Smooth muscle cell (in vitro differentiated cells): Measurements from ENCODE around the gene BUB1. TPM values are rescaled to one million over a fixed set of nuclear protein-coding genes. Genes with fewer than 3 reads are reported as not detected.
A peak's percentile ranks its signal among the peaks of the same experiment; 100 is the strongest.
"Not testable (repeated sequence)": the region's sequence is repeated elsewhere in the genome, so short reads cannot be mapped to it uniquely, and the experiment has no call there.

ENCODE experiments used
- DNase-seq: peaks from one replicate; lab custom pipeline; 2025; ENCODE audit not compliant: unreplicated experiment; lab: John Stamatoyannopoulos, UW
- H2AFZ ChIP-seq: fragments of 200-600 bp; sonication (generic); 2 replicates; pipeline ENCODE4 v1.6.0; 2016; ENCODE audit warnings: antibody characterized with exemption, low read depth, mild to moderate bottlenecking
- H3F3A ChIP-seq: fragments of 200-600 bp; sonication (generic); 2 replicates; pipeline ENCODE4 v1.6.0; 2017; ENCODE audit warnings: antibody characterized with exemption, low read depth
- H3K27ac ChIP-seq: fragments of 200-600 bp; sonication (generic); 2 replicates; pipeline ENCODE4 v1.5.1; 2016; ENCODE audit warnings: low read depth, mild to moderate bottlenecking
- H3K27me3 ChIP-seq: fragments of 200-600 bp; sonication (generic); 2 replicates; pipeline ENCODE4 v1.6.1; 2016; ENCODE audit warnings: low read depth, mild to moderate bottlenecking
- H3K36me3 ChIP-seq: fragments of 200-600 bp; sonication (generic); 2 replicates; pipeline ENCODE4 v1.5.1; 2016; ENCODE audit warnings: low read depth
- H3K4me1 ChIP-seq: fragments of 200-600 bp; sonication (generic); 2 replicates; pipeline ENCODE4 v1.5.1; 2016; ENCODE audit warnings: low read depth
- H3K4me2 ChIP-seq: fragments of 200-600 bp; sonication (generic); 2 replicates; pipeline ENCODE4 v1.6.0; 2016; ENCODE audit warnings: mild to moderate bottlenecking
- H3K4me3 ChIP-seq: fragments of 200-600 bp; sonication (generic); 2 replicates; pipeline ENCODE4 v1.5.1; 2016; ENCODE audit warnings: mild to moderate bottlenecking
- H3K79me2 ChIP-seq: fragments of 200-600 bp; sonication (generic); 2 replicates; pipeline ENCODE4 v1.6.0; 2016; ENCODE audit warnings: low read depth, mild to moderate bottlenecking
- H3K9ac ChIP-seq: fragments of 200-600 bp; sonication (generic); 2 replicates; pipeline ENCODE4 v1.6.0; 2016; ENCODE audit warnings: low read depth
- H3K9me3 ChIP-seq: fragments of 200-600 bp; sonication (generic); replicated peaks from 2 replicates; pipeline ENCODE4 v1.5.1; 2016; ENCODE audit warnings: low read depth
- H4K20me1 ChIP-seq: fragments of 200-600 bp; sonication (generic); 2 replicates; pipeline ENCODE4 v1.6.0; 2016; ENCODE audit warnings: low read depth
- WGBS: methylation state at CpG from one replicate; pipeline ENCODE4 v1.1.7; 2016; ENCODE audit warnings: low lambda C conversion rate; 5-methylcytosine and 5-hydroxymethylcytosine counted together
- polyA plus RNA-seq: library from polyadenylated mRNA; unstranded; fragments of >200 nt; fragmentation: Nextera tagmentation; extraction: Ambion mirVana; gene quantifications from 2 replicates; pipeline ENCODE4 v1.2.1, GENCODE V29; 2016
- total RNA-seq: library from RNA; depleted of rRNA; stranded (reverse); fragments of >200 nt; gene quantifications from 2 replicates; pipeline ENCODE4 v1.2.3, GENCODE V29; 2014
- TF ChIP-seq, protein P1 (sequence below): fragments of 200-600 bp; sonication (generic); IDR thresholded peaks from 2 replicates; pipeline ENCODE4 v1.5.1; 2017; ENCODE audit warnings: borderline replicate concordance, mild to moderate bottlenecking, antibody characterized with exemption; ENCODE audit not compliant: insufficient read depth, poor library complexity, severe bottlenecking

The BUB1 gene
- total and polyA plus RNA-seq, 2 experiments from 2014 or later: 8.6 to 18.6 TPM

DNA sequence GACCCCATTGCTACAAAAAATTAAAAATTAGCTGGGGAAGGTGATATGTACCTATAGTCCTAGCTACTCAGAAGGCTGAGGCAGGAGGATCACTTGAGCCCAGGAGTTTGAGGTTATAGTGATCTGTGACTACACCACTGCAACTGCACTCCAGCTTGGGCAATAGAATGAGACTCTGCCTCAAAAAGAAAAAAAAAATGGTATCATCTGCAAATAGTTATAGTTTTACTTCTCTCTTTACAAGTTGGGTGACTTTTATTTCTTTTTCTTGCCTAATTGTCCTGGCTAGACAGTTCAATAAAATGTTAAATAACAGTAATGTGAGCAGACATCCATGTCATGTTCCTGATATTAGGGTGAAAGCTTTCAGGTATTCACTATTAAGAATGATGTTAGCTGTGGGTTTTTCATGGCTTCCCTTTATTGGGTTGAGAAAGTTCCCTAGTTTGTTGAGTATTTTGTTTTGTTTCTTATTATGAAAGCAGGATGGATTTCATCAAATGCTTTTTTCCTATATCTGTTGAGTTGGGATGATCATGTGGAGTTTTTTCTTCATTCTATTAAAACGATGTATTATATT lies 29.6 kb upstream of the BUB1 start:
- TF ChIP-seq, protein P1, sequence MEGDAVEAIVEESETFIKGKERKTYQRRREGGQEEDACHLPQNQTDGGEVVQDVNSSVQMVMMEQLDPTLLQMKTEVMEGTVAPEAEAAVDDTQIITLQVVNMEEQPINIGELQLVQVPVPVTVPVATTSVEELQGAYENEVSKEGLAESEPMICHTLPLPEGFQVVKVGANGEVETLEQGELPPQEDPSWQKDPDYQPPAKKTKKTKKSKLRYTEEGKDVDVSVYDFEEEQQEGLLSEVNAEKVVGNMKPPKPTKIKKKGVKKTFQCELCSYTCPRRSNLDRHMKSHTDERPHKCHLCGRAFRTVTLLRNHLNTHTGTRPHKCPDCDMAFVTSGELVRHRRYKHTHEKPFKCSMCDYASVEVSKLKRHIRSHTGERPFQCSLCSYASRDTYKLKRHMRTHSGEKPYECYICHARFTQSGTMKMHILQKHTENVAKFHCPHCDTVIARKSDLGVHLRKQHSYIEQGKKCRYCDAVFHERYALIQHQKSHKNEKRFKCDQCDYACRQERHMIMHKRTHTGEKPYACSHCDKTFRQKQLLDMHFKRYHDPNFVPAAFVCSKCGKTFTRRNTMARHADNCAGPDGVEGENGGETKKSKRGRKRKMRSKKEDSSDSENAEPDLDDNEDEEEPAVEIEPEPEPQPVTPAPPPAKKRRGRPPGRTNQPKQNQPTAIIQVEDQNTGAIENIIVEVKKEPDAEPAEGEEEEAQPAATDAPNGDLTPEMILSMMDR: no peak
- H3K79me2 ChIP-seq: no peaks in the 10 kb centered on the region
- no peak overlapping the region for H3K4me2 ChIP-seq
- no peak overlapping the region for H3K27ac ChIP-seq
- H3K4me1 ChIP-seq: no peaks in the 10 kb centered on the region
- no peak for DNase-seq
- no peaks in the 10 kb centered on the region for H3F3A ChIP-seq
- H4K20me1 ChIP-seq: no peaks in the 10 kb centered on the region
- no peaks in the 10 kb centered on the region for H3K36me3 ChIP-seq
- H3K9me3 ChIP-seq: no peaks in the 10 kb centered on the region
- no peak overlapping the region for H2AFZ ChIP-seq
- H3K27me3 ChIP-seq: peaks cover 9% of the 10 kb centered on the region
- H3K9ac ChIP-seq: no peak overlapping the region
- H3K4me3 ChIP-seq: no peak overlapping the region
- 81% methylated on average over 1 of the region's 1 CpG for WGBS

DNA sequence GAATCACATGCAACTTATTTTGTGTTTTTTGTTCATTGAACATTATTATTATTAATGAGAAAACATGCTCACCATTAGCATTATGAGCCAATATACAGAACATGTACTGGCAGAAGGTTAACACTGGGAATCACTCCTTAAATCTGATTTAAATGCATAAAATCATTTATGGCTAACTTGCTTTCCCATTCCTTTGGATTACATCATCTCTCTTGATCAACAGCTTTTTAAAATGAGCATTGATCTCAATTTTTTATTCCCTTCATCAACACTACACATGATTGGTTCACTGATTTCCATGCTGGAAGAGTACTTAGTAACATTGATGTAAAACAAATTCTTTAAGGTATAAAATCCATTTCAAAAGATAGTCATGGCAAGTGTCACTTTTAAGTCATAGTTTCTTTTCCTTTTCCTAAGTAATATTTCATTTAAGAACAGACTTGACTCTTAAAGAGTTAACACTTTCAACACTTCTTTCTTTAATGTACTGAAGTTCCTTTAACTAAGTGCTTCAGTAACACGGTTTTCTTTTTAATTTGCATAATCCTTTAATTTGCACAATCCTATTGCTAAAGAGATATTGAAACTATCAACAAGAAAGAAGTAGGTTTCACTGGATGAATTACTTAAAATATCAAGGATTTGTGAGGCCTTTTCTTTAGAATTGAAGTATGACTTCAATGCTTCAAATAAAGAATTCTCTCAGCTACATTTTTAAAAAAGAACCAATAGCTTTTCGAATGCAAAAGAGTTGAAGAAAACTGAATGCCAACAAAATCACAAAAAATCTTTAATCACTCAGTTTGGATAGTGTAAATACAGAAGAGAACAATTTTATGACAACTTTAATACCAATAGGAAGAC lies 24.9 kb upstream of the BUB1 start:
- no peaks in the 10 kb centered on the region for H3K9me3 ChIP-seq
- no peaks in the 10 kb centered on the region for H3K4me1 ChIP-seq
- no peak overlapping the region for H3K4me3 ChIP-seq
- 51% methylated on average over 2 of the region's 2 CpGs for WGBS
- no peak overlapping the region for H3K9ac ChIP-seq
- H4K20me1 ChIP-seq: no peaks in the 10 kb centered on the region
- H3K36me3 ChIP-seq: no peaks in the 10 kb centered on the region
- H3K79me2 ChIP-seq: no peaks in the 10 kb centered on the region
- TF ChIP-seq, protein P1: no peak
- H3K4me2 ChIP-seq: no peak overlapping the region
- peaks cover 9% of the 10 kb centered on the region for H3K27me3 ChIP-seq
- no peak overlapping the region for H3K27ac ChIP-seq
- no peak for DNase-seq
- H2AFZ ChIP-seq: no peak overlapping the region
- no peaks in the 10 kb centered on the region for H3F3A ChIP-seq

DNA sequence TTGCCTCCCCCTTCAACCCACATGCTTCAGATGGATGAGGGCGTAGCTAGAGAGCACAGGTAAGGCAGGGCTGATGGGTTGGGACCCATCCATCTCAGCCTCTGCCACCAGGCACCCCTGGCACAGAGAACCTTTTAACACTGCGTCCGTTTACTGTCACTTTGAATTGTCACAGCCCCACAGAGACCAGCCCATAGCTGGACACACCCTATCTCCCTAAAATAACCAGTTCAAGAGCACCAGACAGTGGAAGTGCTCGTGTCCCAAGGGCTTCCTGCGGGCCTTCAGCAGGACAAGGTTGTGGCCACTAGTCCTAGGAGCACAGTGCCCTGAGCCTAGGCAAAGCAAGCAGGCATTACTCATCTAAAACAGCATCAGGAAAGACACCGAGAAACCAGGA lies 20.4 kb upstream of the BUB1 start:
- H3K9me3 ChIP-seq, DNase-seq, H3K9ac ChIP-seq, H3K27ac ChIP-seq, H3K79me2 ChIP-seq, H3K4me3 ChIP-seq, H4K20me1 ChIP-seq, H3F3A ChIP-seq, H3K36me3 ChIP-seq, H3K4me1 ChIP-seq, H3K27me3 ChIP-seq, H3K4me2 ChIP-seq, H2AFZ ChIP-seq: not testable (repeated sequence)
- WGBS: 100% methylated on average over 1 of the region's 6 CpGs

DNA sequence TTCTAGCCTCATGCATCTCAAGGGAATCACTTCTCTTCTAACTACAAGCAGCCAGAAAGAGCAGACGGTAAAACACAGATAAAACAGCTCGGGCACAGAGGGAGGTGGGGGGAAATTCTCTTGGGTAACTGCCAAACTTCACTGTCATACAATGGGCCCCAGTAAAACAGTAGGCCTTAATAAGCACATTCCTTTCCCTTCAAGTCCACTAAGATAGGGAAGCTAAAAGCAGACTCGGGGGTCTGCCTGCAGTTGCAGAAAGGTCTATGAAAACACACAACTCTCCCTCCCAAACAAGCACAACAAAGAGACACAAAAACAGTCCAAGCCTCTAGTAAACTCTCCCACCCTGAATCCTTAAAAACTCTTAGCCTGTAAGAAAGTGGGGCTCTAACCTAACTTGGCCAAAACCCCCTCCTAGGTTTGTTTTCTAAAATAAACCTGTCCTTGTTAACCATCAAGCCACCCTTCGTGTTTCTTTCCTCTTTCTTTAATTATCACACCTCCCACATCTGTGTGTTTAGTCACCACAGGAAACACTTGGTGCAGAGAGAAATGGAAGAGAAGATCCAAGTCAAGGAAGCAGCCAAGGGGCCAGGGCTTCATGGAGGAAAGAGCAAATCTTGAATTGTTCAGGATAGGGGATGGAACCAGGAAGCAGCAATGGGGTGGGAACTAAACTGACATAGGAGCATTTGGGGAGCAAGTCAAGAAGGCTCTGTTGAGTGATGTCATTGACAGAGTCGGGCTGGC lies 17.5 kb upstream of the BUB1 start:
- H3K27ac ChIP-seq, H3K4me1 ChIP-seq, H4K20me1 ChIP-seq, H3F3A ChIP-seq, H3K4me3 ChIP-seq, H3K9me3 ChIP-seq, H3K9ac ChIP-seq, H3K4me2 ChIP-seq, H3K79me2 ChIP-seq, H3K36me3 ChIP-seq, H3K27me3 ChIP-seq, DNase-seq: not testable (repeated sequence)
- 28% methylated on average over 5 of the region's 5 CpGs for WGBS
- peak overlapping the region; percentile 81 for H2AFZ ChIP-seq
